DOHH2 (cell line): ENCODE data around the gene SALL2.
A peak's percentile ranks its signal among the peaks of the same experiment; 100 is the strongest.

Source experiments
- H3F3A ChIP-seq: fragments of 200-600 bp; sonication (generic), shearing (Covaris generic); 2 replicates; pipeline ENCODE4 v1.6.0; 2016; ENCODE audit warnings: antibody characterized with exemption, mild to moderate bottlenecking; ENCODE audit not compliant: control insufficient read depth, insufficient read depth
- H3K27ac ChIP-seq: fragments of 200-600 bp; sonication (generic); 2 replicates; pipeline ENCODE4 v1.5.1; 2014; ENCODE audit warnings: low read depth, mild to moderate bottlenecking, low read length, moderate library complexity
- H3K27me3 ChIP-seq: fragments of 200-600 bp; sonication (generic); 2 replicates; pipeline ENCODE4 v1.6.1; 2014; ENCODE audit warnings: mild to moderate bottlenecking, low read length, mixed read lengths; ENCODE audit not compliant: control insufficient read depth
- H3K36me3 ChIP-seq: fragments of 200-600 bp; sonication (generic); 2 replicates; pipeline ENCODE4 v1.6.1; 2014; ENCODE audit warnings: mild to moderate bottlenecking, low read length, moderate library complexity, mixed read lengths; ENCODE audit not compliant: control insufficient read depth
- H3K4me1 ChIP-seq: fragments of 200-600 bp; sonication (generic); 2 replicates; pipeline ENCODE4 v1.6.1; 2014; ENCODE audit warnings: mild to moderate bottlenecking, low read length, mixed read lengths; ENCODE audit not compliant: control insufficient read depth
- H3K4me2 ChIP-seq: fragments of 200-600 bp; sonication (generic); 2 replicates; pipeline ENCODE4 v1.6.0; 2014; ENCODE audit warnings: mild to moderate bottlenecking, low read length, moderate library complexity
- H3K4me3 ChIP-seq: fragments of 200-600 bp; sonication (generic); 2 replicates; pipeline ENCODE4 v1.5.1; 2014; ENCODE audit warnings: mild to moderate bottlenecking, low read length, mixed read lengths
- H3K79me2 ChIP-seq: fragments of 200-600 bp; sonication (generic); 2 replicates; pipeline ENCODE4 v1.6.1; 2014; ENCODE audit warnings: mild to moderate bottlenecking, low read length, mixed read lengths; ENCODE audit not compliant: control insufficient read depth
- H3K9me2 ChIP-seq: fragments of 200-600 bp; sonication (generic); replicated peaks from 2 replicates; pipeline ENCODE4 v1.6.1; 2014; ENCODE audit warnings: mild to moderate bottlenecking, low read length, mixed read lengths; ENCODE audit not compliant: control insufficient read depth
- H3K9me3 ChIP-seq: fragments of 200-600 bp; sonication (generic); 2 replicates; pipeline ENCODE4 v1.6.1; 2014; ENCODE audit warnings: antibody characterized with exemption, low read length, mixed read lengths; ENCODE audit not compliant: control insufficient read depth, insufficient read depth
- H4K20me1 ChIP-seq: fragments of 200-600 bp; sonication (generic); 2 replicates; pipeline ENCODE4 v1.6.0; 2014; ENCODE audit warnings: low read depth, mild to moderate bottlenecking, antibody characterized with exemption, low read length, moderate library complexity; ENCODE audit not compliant: control insufficient read depth, insufficient read depth
- CTCF ChIP-seq: fragments of 200-600 bp; sonication (generic); IDR thresholded peaks from one replicate; pipeline ENCODE4 v1.5.1; 2014; ENCODE audit warnings: antibody characterized with exemption, mild to moderate bottlenecking, low read depth, low read length; ENCODE audit not compliant: poor library complexity, severe bottlenecking
- EZH2phosphoT487 ChIP-seq: fragments of 200-600 bp; sonication (generic); IDR thresholded peaks from 2 replicates; pipeline ENCODE4 v1.6.1; 2017; ENCODE audit warnings: borderline replicate concordance, mild to moderate bottlenecking, antibody characterized with exemption, low read length, moderate library complexity, mixed read lengths

SALL2 gene

DNA sequence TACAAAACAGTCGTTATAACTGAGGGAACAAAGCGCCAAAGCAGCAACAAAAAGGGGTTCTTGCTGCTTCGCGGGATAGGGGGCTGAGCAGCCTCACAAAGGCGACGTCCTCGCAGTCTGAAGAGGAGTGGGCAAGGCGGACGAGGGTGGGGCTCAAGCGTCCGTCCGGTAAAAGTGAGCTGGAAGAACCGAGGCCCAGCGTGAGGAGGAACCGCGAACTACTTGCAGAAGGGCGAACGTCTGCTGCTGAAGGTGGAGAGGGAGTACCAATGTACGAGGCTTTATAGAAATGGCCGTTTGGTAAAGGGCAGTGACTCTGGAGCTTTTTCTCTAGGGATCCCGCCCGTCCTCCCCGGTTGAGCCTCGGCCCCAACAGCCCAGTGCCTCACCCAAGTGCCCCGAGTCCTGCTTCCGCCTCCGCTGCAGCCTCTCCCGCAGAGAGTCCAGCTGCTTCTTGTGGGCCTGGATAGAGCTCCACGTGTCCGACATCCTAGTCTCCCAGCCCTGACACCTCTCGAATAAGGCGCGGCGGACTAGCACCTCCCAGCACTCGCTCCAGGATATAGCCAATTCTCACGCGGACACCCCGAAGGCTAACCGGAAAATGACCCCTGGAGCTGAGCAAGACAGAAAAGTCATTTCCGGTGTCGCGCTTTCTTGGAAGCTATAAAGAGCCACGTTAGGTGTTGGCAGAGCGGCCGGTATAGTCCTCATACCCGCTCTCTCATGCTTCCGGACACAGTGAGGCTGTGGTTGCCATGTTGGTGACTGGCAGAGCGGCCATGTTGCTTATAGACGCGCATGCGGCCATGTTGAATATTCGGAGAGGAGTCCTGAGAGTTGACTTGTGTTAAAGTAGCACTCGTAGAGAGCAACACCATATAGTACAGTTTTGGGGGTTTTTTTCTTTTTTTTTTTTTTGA lies 15.2 kb downstream of the SALL2 start, which contains the start of gene METTL3:
TSS of gene METTL3 (minus strand) at position 606 of the 923 bp plus-strand sequence. CDS start at position 489, 117 bp downstream.
- Histone ChIP-seq H3F3A (peaks cover 5% of the 10 kb centered on the region; the same call in 1 of the 2 replicates), H3K4me2 (peak within 1 kb of the TSS; percentile 79), H3K79me2 (peaks cover 51% of the 10 kb centered on the region), H3K36me3 (peaks cover 32% of the 10 kb centered on the region), H3K27ac (peak within 1 kb of the TSS; percentile 47), H3K4me3 (peak within 1 kb of the TSS; percentile 95), H3K9me3 (no peaks in the 10 kb centered on the region), H3K4me1 (peaks cover 21% of the 10 kb centered on the region), H3K9me2 (no peaks in the 10 kb centered on the region), H3K27me3 (no peaks in the 10 kb centered on the region), H4K20me1 (no peaks in the 10 kb centered on the region)
- TF ChIP-seq EZH2phosphoT487 = no peak
- TF ChIP-seq CTCF = no peak

DNA sequence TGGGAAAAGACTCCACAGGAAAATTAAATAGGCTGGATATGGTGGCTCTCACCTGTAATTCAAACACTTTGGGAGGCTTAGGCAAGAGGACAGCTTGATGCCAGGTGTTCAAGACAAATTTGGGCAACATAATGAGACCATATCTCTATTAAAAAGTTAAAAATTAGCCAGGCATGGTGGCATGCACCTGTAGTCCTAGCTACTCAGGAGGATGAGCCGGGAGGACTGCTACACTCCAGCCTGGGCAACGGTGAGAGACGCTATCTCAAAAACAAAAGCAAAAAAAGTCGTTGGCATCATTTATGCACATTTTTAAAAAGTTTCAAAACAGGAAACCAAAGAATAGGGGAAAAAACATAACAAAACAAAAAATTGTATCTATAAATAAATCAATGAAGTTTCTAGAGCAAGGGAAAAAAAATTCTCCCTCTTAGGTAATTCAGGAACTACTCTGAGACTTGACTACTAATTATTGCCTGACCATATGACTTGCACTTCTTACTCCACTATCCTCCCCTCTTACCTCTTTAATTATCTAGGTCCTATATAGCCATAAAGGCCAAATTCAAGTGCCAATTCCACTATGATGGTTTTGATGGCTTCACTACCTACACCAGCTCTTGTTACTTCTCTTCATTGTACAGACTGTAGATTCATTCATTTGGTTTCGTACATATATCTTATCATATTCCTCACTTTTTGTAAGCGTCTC lies 16.6 kb downstream of the SALL2 start:
- H3K9me3 ChIP-seq = no peaks in the 10 kb centered on the region
- H3K4me3 ChIP-seq = peak overlapping the region; percentile 95
- H3K4me1 ChIP-seq = peaks cover 21% of the 10 kb centered on the region
- no peak overlapping the region for H3K27ac ChIP-seq
- peaks cover 5% of the 10 kb centered on the region; the same call in 1 of the 2 replicates for H3F3A ChIP-seq
- H3K9me2 ChIP-seq = no peaks in the 10 kb centered on the region
- peaks cover 32% of the 10 kb centered on the region for H3K36me3 ChIP-seq
- TF ChIP-seq EZH2phosphoT487 (no peak), CTCF (no peak)
- no peaks in the 10 kb centered on the region for H3K27me3 ChIP-seq
- peak overlapping the region; percentile 79 for H3K4me2 ChIP-seq
- peaks cover 62% of the 10 kb centered on the region for H3K79me2 ChIP-seq
- no peaks in the 10 kb centered on the region for H4K20me1 ChIP-seq

GRCh38 chr14:21506557-21506956 lies 19.6 kb downstream of the SALL2 start:
- Histone ChIP-seq H3K4me1 (peaks cover 15% of the 10 kb centered on the region), H3K27me3 (no peaks in the 10 kb centered on the region), H3K79me2 (peaks cover 78% of the 10 kb centered on the region), H3K9me3 (no peaks in the 10 kb centered on the region), H3K27ac (no peak overlapping the region), H3K36me3 (peaks cover 59% of the 10 kb centered on the region), H3K9me2 (no peaks in the 10 kb centered on the region), H3K4me2 (no peak overlapping the region), H3K4me3 (no peak overlapping the region), H3F3A (no peaks in the 10 kb centered on the region), H4K20me1 (no peaks in the 10 kb centered on the region)
- no peak for TF ChIP-seq CTCF
- no peak for TF ChIP-seq EZH2phosphoT487
